Activated gamma-delta T cell treated with Interleukin-2 at 50 U/mL for 16 hours (primary cell): ENCODE data around the gene OR5D18.
"Not testable (repeated sequence)": the region's sequence is repeated elsewhere in the genome, so short reads cannot be mapped to it uniquely, and the experiment has no call there.

ENCODE experiments used
- DNase-seq: peaks from one replicate; pipeline ENCODE4 v3.0.0-alpha.2; 2020

The OR5D18 gene

DNA sequence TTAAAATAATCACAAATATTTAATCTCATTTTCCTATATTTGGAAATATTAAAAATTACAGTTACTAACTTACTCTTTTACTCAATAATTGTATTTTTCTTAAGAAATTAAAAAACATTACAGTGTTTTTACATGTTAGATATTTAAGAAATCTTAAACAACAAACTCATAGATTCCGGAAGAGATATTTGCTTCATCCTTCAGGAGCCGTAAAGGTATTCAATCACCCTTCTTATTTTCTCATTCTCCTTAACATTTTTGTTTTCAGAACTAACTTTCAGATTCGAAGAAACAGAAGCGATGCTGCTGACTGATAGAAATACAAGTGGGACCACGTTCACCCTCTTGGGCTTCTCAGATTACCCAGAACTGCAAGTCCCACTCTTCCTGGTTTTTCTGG is at the start of gene OR5D18:
TSS of gene OR5D18 (plus strand) at position 301 of the 400 bp plus-strand sequence. CDS start at position 301, 0 bp downstream.
- DNase-seq, result no peak

DNA sequence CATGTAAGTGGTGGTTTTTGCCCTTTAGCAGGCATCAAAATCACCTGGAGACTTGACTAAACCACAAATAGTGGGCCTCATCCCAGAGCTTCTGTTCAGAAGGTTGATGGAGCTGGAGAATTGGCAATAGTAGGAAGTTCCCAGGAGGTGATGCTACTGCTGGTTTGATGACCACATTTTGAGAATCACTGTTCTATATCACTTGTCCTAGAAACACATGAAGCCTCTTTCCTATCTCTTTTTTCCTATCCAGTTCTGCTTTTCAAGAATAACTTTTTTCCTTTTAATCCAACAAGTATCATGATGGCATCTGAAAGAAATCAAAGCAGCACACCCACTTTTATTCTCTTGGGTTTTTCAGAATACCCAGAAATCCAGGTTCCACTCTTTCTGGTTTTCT is 46.3 kb upstream of the OR5D18 start, which contains the start of gene OR5D13:
TSS of gene OR5D13 (plus strand) at position 301 of the 400 bp plus-strand sequence. CDS start at position 301, 0 bp downstream.
- DNase-seq, result no peak

DNA sequence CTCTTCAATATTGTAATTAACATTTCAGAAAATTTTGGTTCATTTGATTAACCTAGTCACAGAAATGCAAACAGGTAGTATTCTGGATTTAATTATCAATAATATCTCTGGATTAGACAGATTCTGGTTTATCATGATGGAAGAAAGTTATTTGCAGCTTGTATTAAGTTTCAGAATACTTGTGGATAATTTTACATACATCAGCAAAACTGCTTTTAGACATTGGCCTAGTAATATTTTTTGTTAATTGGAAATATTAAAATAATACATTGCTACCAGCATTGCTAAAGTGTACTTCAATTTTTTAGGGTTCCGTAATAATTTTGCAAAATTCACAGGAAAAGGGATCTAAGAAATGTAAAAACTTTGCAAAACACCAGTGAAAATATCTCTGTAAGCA is 27.8 kb upstream of the OR5D18 start:
- no peak for DNase-seq

DNA sequence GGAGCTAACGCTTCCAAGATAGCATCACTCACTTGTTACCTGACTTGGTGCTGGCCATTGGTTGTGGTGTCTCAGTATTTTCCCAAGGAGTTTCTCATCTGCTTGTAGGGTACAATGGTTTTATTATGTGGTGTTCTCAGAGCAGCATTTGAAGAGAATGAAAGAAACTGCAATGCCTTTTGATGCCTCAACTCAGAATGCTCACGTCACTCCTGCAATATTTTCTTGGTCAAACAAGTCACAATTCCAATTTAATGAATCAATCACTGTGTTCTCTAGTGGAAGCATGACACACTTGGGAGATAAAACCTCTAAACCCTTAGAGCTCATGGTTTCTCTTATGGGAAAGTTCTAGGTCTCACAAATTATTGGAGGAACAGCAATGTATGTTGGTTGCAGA is 26.1 kb upstream of the OR5D18 start:
- DNase-seq, result no peak

DNA sequence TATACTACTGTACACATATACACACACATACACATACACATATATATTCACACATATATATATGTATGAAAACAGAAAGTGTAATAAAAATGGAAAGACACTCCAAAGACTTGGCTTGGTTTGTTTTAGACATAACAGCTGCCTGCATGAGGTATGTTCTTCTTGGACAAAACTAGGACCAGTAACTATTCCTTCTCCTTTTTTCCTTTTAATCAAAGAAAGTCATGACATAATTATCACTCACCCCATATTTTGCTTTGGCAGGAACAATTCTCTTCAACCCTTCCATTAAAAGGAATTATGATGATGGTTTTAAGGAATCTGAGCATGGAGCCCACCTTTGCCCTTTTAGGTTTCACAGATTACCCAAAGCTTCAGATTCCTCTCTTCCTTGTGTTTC is 24.2 kb upstream of the OR5D18 start, which contains the start of gene OR5D14:
TSS of gene OR5D14 (plus strand) at position 301 of the 400 bp plus-strand sequence. CDS start at position 301, 0 bp downstream.
- DNase-seq, result no peak

DNA sequence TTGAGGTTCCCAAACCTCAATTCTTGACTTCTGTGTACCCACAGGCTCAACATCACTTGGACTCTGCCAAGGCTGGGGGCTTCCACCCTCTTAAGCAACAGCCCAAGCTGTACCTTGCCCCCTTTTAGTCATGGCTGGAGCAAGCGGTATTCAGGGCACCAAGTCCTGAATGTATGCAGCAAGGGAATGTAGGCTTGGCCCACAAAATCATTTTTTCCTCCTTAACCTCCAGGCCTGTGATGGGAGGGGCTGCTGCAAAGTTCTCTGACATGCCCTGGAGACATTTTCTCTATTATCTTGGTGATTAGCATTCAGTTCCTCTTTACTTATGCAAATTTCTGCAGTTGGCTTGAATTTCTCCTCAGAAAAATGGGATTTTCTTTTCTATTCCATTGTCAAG is 13.2 kb upstream of the OR5D18 start:
- DNase-seq, result no peak

DNA sequence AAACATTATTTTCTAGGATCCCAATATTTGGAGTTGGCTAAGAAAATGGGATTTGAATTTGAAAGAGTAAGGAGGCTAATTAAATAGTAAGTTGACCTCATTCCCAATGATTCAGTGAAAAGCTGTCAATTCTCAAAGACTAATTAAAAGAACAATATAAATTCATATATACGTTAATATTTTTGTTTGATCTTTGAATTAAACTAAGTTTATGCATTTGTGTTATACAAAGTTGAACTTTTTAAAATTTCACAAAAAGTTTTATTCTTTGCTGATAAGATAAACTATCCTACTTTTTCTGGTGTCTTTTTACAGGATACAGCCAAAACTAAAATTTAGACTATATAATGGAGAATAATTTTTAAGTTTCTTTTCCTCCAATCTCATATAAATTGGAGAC is 8.4 kb upstream of the OR5D18 start, which contains the start of gene OR5L1:
TSS of gene OR5L1 (plus strand) at position 301 of the 400 bp plus-strand sequence. CDS start 100 bp downstream, outside the sequence.
- DNase-seq, result no peak

DNA sequence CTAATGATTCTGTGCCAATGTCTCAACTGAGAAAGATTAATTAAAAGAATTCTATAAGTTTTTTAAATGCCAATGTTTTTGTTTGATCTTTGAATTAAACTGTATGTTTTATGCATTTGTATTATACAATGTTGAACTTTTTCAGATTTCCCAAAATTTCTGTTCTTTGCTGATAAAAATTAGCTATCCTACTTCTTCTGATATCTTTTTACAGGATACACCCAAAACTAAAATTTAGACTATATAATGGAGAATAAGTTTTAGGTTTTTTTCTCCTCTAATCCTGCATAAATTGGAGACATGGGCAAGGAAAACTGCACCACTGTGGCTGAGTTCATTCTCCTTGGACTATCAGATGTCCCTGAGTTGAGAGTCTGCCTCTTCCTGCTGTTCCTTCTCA is 7.5 kb downstream of the OR5D18 start, which contains the start of gene OR5L2:
TSS of gene OR5L2 (plus strand) at position 301 of the 400 bp plus-strand sequence. CDS start at position 301, 0 bp downstream.
- DNase-seq, result no peak

DNA sequence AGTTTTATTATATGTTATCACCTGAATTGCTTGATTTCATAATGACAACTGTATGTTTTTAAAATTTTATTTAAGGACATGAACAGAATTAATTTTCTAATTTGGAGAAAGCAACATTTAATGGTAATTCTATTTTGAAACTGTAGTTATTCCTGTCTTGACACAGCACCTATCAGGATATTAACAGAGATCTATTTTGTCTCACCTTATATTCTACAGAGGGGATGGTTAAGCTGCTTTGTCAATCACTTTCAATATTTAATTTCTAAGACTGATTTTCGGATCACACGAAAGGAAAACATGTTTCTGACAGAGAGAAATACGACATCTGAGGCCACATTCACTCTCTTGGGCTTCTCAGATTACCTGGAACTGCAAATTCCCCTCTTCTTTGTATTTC is 19.0 kb downstream of the OR5D18 start, which contains the start of gene OR5D16:
TSS of gene OR5D16 (plus strand) at position 301 of the 400 bp plus-strand sequence. CDS start at position 301, 0 bp downstream.
- DNase-seq, result no peak

DNA sequence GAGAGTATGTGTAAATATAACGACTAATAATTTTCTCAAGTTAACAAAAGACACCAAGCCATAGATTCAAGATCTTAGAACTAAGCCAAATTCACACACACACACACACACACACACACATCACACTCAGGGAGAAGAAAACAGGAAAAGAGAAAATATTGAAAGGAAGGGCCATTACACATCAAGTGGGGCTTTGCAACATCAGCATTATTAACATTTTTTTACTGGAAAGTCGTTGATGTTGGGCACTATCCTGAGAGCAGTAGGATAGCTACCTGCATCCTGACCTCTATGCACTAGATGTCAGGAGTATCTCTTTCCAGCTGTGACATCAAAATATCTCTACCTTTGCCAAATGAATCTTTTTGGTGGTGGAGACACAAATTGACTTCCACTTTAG is 28.0 kb downstream of the OR5D18 start:
- no peak for DNase-seq

DNA sequence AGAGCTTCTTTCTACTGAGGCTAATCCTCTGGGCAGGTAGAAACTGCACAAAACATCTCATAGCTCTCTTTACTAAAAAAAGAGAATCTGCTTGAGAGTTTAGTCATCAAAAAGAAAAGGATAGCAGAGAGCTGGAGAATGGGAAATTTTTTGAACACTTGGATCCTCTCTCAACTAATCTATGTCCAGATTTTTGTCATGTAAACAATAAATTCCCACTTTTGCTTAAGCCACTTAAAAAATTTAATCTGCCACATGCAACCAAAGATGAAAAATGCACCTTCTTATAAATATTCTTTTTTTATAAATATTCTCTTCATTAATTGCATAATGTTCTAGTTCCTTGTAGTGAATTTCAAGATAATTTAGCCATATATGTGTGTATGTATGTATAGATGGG is 29.6 kb downstream of the OR5D18 start:
- DNase-seq, result no peak

DNA sequence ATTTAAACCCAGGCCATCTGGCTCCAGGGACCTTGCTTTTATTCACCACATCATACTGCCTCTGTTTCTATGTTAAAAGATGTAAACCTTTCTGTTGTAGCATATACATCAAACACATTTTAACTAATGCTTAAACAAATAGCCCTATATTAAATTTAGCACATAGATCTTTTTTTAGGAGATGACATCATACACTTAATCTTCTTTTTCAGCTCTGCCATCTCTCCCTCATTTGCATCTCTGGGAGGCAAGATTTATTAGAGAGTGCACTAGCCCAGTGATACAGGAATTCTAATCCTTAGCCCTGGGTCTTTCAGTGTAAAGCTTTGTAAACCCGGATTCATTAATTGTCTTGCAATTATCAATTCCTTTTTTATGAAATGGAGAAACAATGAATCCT is 32.7 kb downstream of the OR5D18 start:
- no peak for DNase-seq

DNA sequence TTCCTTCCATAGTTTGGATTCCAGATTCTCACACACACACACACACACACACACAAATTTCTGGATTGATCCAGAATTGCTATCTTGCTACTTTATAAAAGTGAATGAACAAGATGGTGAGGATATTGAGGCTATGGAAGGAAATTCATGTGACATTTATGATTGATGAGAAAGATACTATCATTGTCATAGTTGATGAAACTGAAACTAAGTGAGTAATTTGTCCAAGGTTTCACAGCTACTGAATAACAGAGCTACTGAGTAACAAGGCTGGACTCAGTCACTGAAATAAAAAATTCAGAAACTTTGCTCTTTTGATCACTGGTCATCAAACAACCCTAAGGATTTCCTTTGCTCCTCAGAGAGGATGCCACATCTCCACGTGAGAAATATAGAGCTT is 35.3 kb downstream of the OR5D18 start:
- no peak for DNase-seq

DNA sequence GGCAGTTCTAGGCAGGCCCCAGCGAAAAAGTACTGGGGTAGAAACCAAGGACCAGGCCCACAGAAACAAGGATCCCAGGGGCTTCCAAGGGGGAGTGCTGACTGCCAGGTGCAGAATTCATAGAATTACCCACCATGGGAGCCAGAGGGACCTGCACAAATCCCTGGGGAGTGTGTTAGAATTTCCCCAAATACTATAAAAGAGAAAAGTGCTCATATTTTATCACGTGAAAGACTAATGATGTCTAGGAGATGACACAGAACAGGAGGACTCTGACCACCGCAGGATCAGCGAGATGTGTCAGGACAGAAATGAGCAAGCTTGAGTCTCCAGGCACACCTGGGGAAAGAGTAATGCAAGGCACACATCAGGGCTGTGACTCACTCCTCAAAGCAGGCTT is 47.9 kb downstream of the OR5D18 start:
- not testable (repeated sequence) for DNase-seq
